ENCODE results near the gene RAB11FIP4.
A peak's percentile ranks its signal among the peaks of the same experiment; 100 is the strongest.

The RAB11FIP4 gene

DNA sequence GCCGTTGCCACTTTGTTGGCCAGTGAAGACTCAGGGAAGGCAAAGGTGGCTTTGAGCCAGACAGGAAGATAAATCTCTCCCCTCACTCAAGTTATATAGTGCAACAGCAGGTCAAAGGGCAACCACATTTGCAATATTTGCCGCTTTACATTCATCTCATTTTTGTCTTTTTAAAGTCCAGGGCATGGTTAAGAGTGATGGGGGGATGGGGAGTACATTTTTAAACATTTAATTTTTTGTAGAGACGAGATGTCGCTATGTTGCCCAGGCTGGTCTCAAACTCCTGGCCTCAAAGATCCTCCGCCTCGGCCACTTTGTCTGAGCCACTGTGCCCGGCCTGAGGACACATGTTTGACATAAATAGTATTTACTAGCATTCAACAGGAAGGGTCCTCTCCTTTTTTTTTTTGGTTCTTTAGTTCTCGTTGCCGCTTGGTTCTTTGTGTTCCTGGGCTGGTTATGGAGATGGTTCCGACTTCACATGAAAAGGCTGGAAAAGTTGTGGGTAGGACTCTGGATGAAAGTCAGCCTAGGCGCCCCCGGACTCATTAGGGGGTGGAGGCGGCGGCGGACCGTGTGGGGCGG is 95.7 kb downstream of the RAB11FIP4 start:
- DNase-seq (ENCODE audit: low spot score): no peak

GRCh38 chr17:31487648-31488263 is 96.3 kb downstream of the RAB11FIP4 start:
- DNase-seq (ENCODE audit: low spot score): peak; percentile 92

- DNase-seq (ENCODE audit: low spot score): no peak
Observed at GRCh38 chr17:31488264-31488981, 96.9 kb downstream of the RAB11FIP4 start.

DNA sequence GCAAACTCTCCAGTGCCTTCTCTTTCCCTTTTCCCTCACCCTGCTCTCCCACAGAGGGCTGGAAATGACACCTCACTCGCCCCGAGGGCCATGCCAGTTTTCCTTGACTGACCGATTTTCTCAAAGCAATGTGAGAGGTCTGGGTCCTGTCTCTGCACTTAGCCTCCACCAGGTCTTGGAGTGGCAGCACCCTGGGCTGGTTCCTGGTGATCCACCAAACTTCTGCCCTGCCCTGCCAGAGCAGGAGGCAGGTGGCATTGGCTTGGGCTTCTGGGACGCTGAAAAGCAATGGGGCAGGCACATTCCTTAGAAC is 97.5 kb downstream of the RAB11FIP4 start:
- no peak for DNase-seq (ENCODE audit: low spot score)

DNA sequence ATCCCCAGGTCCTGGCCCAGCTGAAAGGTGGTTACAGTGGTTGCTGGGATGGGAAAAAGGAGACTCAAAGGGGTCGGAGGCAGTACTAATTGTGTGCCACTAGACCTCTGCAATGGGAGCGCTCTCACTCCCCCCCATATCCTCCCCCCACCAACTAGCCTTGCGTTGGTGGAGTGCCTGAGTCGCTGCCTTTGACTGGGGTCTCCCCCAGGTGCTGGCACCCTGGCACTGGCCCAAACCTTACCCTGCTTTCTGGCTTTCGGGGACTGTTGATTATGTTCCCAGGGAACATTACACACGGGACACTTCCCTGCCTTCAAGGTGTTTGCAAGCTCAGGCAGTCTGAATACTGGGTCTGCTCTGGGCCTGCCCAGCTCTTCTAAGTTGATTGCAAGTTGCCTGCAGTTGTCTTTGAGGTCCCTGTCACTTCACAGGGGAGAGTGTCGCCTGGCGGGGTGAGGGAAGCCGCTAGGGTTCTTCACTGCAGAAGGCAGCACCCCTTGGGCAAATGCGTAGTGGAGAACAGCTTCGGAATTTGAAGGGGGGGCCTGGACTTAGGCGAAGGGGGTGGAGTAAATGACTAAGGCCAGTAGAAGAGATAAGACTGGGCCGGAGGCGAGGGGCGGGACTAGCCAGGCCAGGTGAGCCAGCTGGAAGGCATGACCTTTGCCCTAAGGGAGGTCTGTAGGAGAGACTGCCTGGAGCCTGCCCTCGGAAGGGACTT is 98.0 kb downstream of the RAB11FIP4 start:
- DNase-seq (ENCODE audit: low spot score): peak; percentile 70

DNA sequence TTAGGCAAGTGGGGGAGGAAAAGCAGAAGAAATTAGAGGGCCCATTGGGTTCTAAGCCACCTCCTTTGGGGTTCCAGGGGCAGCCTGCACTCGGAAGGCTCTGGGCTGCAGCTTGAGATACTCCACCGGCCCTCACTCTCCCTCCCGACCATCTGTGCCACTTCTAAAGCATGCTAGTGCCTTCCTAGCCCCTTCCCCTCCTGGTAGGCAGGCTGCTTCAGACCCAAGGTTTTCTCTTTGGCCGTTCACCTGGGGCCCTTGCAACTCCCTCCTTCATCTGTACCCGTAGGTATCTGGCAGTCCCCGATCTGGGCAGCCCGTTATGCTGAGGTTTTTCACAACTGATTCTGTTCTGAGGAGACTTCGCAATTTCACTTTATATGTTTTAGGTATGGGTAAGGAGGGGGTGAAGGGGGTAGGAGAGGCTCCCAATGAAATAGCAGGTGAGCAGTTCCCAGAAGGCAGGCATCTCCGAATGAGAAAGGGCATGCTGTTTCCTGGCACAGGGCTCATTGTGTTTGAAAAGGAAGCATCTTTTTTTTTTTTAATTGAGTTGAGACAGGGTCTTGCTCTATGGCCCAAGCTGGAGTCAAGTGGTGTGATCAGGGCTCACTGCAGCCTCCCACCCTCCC is 98.7 kb downstream of the RAB11FIP4 start:
- DNase-seq (ENCODE audit: low spot score): no peak

DNA sequence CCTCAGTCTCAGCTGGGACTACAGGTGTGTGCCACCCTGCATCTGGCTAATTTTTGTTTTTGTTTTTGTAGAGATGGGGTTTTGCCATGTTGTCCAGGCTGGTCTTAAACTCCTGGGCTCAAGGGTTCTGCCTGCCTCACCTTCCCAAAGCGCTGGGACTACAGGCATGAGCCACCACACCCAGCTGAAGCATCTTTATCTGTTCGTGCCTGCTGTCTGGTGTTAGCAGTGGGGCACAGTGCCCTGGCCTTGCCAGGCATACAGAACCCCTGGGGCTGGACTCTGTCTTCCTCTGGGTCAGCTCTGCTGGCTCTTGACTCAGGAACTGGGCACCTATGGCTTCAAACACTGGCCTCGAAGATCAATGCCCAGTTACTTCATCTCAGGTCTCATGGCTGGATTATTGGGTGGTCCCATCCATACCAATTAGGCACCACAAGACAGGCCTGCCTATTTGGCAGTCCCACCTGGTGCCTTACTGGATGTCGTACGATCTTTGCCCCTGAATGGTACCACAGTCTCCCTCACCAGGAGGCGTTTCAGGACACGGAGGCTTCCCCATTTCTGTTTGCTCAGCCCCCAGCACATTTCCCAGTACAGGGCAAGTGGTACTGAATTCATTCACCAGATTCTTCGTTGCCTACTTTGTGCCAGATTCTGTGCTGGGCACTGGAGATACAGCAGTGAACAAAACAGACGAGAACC is 99.3 kb downstream of the RAB11FIP4 start:
- DNase-seq (ENCODE audit: low spot score): no peak

GRCh38 chr17:31491376-31492131 is 100.1 kb downstream of the RAB11FIP4 start:
- no peak for DNase-seq (ENCODE audit: low spot score)

- DNase-seq (ENCODE audit: low spot score): no peak
Observed at GRCh38 chr17:31492206-31492605, 100.7 kb downstream of the RAB11FIP4 start.

GRCh38 chr17:31492880-31493655 is 101.6 kb downstream of the RAB11FIP4 start:
- DNase-seq (ENCODE audit: low spot score): no peak

DNA sequence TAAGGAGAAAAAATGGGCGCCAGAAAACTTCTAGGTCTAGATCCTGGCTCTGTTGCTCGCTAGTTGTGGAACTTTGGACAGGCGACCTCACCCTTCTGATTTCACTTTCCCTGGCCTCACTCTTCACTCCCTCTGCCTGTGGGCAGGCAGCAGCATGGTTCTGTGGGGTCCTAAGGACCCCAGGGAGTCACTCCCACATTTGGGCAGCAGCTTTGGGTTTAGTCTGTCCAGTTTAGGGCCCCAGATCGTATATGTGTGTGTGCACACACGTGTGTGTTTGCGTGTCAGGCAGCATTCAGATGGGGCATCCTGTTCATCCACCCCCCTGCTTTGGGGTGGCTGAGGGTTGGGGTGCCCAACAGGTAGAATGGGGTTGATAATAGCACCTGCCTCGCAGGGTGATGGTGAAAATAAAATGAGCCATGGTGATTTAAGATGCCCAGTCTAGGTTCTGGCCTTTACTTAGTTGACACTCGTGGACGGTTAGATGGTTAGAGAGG is 102.2 kb downstream of the RAB11FIP4 start:
- DNase-seq (ENCODE audit: low spot score): peak; percentile 38

DNA sequence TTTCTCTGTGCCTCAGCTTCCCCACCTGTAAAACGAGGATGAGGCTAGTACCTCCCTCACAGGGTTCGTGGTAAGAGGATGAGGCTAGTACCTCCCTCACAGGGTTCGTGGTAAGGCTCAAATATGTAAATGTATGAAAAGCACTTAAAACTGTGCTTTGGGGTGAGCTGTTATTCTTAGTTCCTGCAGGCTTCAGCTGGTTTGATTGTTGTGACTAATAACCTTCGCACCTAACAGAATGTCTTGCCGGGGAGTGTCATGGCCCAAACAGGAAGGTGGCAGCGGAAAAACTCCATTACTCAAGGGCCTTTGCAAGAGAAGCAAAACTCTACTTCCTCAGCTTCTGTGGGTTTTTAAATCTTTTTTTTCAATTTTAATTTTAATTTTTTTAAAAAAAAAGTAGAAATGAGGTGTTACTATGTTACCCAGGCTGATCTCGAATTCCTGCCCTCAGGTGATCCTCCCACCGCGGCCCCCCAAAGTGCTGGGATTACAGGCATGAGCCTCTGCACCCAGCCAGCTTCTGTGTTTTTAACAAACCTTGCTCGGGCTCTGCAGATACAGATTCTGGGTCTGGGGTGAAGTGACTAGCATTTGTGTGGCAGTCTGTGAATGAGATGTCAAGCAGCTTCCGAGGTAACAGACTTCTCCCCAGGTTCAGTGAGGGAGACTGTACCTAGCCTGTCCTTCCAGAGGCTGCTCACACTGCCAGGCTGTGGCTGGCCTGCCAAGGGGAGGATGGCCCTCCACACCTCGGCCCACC is 103.0 kb downstream of the RAB11FIP4 start:
- DNase-seq (ENCODE audit: low spot score): no peak

DNA sequence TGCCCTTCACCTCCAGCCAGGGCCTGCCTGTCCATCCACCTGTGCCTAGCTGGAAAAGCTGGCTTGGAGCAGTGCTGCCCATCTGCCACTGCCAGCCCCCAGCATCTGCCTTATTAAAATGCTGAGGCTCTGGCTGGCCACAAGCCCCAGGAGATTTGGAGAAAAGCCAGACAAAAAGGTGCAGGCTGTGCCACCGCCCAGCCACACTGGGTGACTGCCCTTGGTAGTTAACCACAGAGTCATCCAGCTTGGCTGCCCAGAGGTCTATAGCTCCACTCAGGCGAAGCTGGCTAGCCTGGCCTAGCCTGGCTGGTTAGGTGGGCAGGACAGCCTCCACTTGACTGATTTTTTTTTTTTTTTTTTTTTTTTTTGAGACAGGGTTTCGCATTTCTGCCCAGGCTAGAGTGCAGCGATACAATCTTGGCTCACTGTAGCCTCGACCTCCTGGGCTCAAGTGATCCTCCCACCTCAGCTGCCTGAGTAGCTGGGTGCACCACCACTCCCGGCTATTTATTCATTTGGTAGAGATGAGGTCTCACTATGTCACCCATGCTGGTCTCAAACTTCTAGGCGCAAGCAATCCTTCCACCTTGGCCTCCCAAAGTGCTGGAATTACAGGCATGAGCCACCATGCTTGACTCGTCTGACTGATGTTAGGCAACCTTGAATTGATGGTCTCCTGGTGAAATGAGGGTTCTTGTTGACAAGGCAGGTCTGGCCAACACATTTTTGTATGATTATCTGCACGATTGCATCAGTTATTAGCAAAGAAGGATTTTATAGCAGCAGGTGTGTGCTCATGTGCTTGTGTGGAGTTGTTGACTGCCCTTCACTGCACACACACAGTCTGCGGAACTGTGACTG is 103.8 kb downstream of the RAB11FIP4 start:
- DNase-seq (ENCODE audit: low spot score): no peak

- no peak for DNase-seq (ENCODE audit: low spot score)
Observed at GRCh38 chr17:31496097-31496496, 104.6 kb downstream of the RAB11FIP4 start.

DNA sequence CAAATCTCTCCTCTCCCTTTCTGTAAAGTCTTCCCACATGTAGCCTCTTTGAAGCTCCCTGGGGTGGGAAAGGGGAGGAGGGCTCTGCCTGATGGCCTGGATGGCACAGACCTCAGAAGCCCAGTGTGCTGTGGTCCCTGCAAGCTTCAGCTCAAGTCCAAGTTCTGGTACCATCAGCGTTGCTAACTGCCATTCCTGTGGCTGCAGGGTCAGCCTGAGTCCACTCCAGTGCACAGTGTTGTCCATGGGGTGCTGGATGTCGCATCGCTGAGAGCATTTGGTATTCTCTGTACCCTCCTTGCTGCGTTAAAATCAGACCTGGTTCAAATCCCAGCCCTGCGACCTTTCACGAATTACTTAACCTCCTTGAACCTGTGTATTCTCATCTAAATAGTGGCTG is 105.1 kb downstream of the RAB11FIP4 start:
- no peak for DNase-seq (ENCODE audit: low spot score)

- no peak for DNase-seq (ENCODE audit: low spot score)
Observed at GRCh38 chr17:31497431-31497830, 106.0 kb downstream of the RAB11FIP4 start.

DNA sequence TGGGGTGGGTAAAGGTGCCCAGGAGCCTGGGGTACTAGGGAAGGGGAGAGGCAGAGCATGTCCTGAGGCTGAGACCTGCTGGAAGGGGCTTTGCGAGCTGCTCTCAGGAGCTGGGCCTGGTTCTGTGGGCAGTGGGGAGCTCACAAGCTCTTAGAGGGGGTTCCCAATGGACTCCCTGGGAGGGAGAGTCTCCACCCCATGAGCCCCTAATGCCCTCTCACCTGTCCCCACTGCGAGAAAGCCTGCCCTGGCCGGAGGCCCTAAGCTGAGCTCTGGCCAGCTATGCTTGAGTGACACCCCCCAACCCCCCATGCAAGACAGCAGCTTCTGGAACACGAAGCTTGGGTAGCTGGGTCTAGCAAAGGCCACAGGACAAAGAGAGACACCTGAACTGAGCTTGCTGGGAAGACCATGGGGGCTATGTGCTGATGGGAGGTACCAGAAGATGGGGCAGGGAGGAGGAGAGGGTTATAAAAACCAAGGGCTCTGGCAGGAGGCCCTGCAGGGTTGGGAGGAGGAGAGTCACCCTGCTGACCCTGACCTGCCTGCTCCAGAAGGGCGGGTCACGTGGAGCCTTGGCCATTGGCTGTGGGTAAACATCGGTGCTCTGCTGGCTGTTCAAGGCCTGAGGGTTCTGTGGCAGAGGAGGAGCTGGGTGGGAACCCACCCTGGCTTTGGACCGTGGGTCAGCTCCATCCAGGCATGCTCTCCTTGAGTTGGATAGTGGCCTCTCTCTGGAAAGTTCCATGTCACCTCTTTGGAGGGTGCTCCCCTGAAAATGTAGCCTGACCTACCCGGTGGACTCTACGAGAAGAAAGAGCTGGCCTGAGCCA is 106.7 kb downstream of the RAB11FIP4 start:
- DNase-seq (ENCODE audit: low spot score): peak; percentile 35
